IPS-NIHi7 (cell line): ENCODE data around the gene FJX1.
"Not testable (repeated sequence)": the region's sequence is repeated elsewhere in the genome, so short reads cannot be mapped to it uniquely, and the experiment has no call there.

Experiments used
- DNase-seq: peaks from one replicate; pipeline ENCODE4 v3.0.0; 2012; ENCODE audit warnings: mixed read lengths; ENCODE audit errors: extremely low spot score

FJX1 gene

GRCh38 chr11:35667257-35667656 lies 49.0 kb downstream of the FJX1 start:
- no peak for DNase-seq

DNA sequence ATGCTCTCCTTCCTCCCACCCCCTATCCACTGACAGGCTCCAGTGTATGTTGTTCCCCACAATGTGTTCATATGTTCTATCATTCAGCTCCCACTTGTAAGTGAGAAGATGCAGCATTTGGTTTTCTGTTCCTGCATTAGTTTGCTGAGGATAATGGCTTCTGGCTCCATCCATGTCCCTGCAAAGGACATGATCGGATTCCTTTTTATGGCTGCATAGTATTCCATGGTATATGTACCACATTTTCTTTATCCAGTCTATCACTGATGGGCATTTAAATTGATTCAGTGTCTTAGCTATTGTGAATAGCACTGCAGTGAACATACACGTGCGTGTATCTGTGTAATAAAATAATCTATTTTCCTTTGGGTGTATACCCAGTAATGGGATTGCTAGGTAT lies 50.1 kb downstream of the FJX1 start:
- not testable (repeated sequence) for DNase-seq
